HepG2 (cell line): ENCODE measurements around the gene APRT. TPM values are rescaled to one million over a fixed set of nuclear protein-coding genes. Genes with fewer than 3 reads are reported as not detected.

Source experiments
- ARHGAP35 ChIP-seq: sonication (generic); formaldehyde crosslinking; IDR thresholded peaks from 2 replicates; pipeline ENCODE4 v1.9.0; 2022; ENCODE audit warnings: mild to moderate bottlenecking, inconsistent platforms, moderate library complexity, missing genetic modification reagents, borderline replicate concordance
- ATF5 ChIP-seq: sonication (generic); formaldehyde crosslinking; IDR thresholded peaks from 2 replicates; pipeline ENCODE4 v1.4.0; 2020; ENCODE audit warnings: mild to moderate bottlenecking, low read depth, missing genetic modification reagents
- FOSL2 ChIP-seq: sonication (generic); formaldehyde crosslinking; IDR thresholded peaks from 2 replicates; pipeline ENCODE4 v1.4.0; 2020; ENCODE audit warnings: missing genetic modification reagents
- FOXK1 ChIP-seq: sonication (generic); formaldehyde crosslinking; IDR thresholded peaks from 2 replicates; pipeline ENCODE4 v1.4.0; 2020; ENCODE audit warnings: low read depth, missing genetic modification reagents, borderline replicate concordance
- HNRNPH1 ChIP-seq: fragments of 200-400 bp; formaldehyde crosslinking; optimal IDR thresholded peaks from 2 replicates; pipeline ENCODE3; 2017; ENCODE audit warnings: mild to moderate bottlenecking, low read depth, low read length
- HNRNPLL ChIP-seq: fragments of 200-400 bp; formaldehyde crosslinking; IDR thresholded peaks from 2 replicates; pipeline ENCODE4 v1.6.1; 2017; ENCODE audit warnings: mild to moderate bottlenecking, low read depth, low read length; ENCODE audit not compliant: poor library complexity, severe bottlenecking
- MATR3 ChIP-seq: sonication (generic); formaldehyde crosslinking; IDR thresholded peaks from 2 replicates; pipeline ENCODE4 v1.4.0; 2020; ENCODE audit warnings: missing genetic modification reagents
- MLLT10 ChIP-seq: sonication (generic); formaldehyde crosslinking; IDR thresholded peaks from 2 replicates; pipeline ENCODE4 v1.4.0; 2020; ENCODE audit warnings: missing genetic modification reagents
- PRPF4 ChIP-seq: fragments of 200-400 bp; formaldehyde crosslinking; IDR thresholded peaks from 2 replicates; pipeline ENCODE4 v1.6.1; 2016; ENCODE audit warnings: low read length, low read depth; ENCODE audit not compliant: poor library complexity, severe bottlenecking
- RAD21 ChIP-seq: fragments of 450-650 bp; formaldehyde crosslinking; IDR thresholded peaks from 2 replicates; pipeline ENCODE4 v1.5.0; 2020; ENCODE audit warnings: mild to moderate bottlenecking
- ZBTB7A ChIP-seq: sonication (generic); formaldehyde crosslinking; IDR thresholded peaks from 2 replicates; pipeline ENCODE4 v1.8.0; 2022; ENCODE audit warnings: mild to moderate bottlenecking, missing genetic modification reagents
- ZC3H13 ChIP-seq: sonication (generic); formaldehyde crosslinking; IDR thresholded peaks from 2 replicates; pipeline ENCODE4 v1.8.1; 2023; ENCODE audit warnings: mild to moderate bottlenecking, missing genetic modification reagents, moderate library complexity
- ZFP36L2 ChIP-seq: sonication (generic); formaldehyde crosslinking; IDR thresholded peaks from 2 replicates; pipeline ENCODE4 v1.4.0; 2020; ENCODE audit warnings: missing genetic modification reagents
- ZNF547 ChIP-seq: sonication (generic); formaldehyde crosslinking; IDR thresholded peaks from 2 replicates; pipeline ENCODE4 v1.5.1; 2020; ENCODE audit warnings: mild to moderate bottlenecking, missing genetic modification reagents
- ZNF784 ChIP-seq: sonication (generic); formaldehyde crosslinking; IDR thresholded peaks from 2 replicates; pipeline ENCODE4 v1.5.1; 2020; ENCODE audit warnings: missing genetic modification reagents, mild to moderate bottlenecking, borderline replicate concordance
- polyA plus RNA-seq, 8 experiments: library from polyadenylated mRNA; depleted of rRNA in 3 of 8; stranded (reverse) in 7 of 8; unstranded in 1 of 8; fragments of >200 nt; fragmentation: Illumina TruSeq in 4 of 8; extraction: Trizol in 4 of 8; gene quantifications; 2 replicates each; pipeline versions ENCODE4 v1.2.1 to v1.2.3, GENCODE V29; 2011 to 2016; ENCODE audit warnings: low read depth in 4 of 8, missing spikeins in 1 of 8, mixed read lengths in 1 of 8; ENCODE audit not compliant: insufficient read depth in 1 of 8
- total RNA-seq, 5 experiments: library from RNA; depleted of rRNA; stranded (reverse); fragments of >200 nt; fragmentation: Illumina TruSeq; extraction: Trizol; gene quantifications; 2 replicates each; pipeline ENCODE4 v1.2.3, GENCODE V29; 2016; ENCODE audit warnings: low read depth in 1 of 5
- TF ChIP-seq, protein P1 (sequence below): sonication (generic); formaldehyde crosslinking; conservative IDR thresholded peaks from 2 replicates; pipeline ENCODE4 v1.8.0; 2022; ENCODE audit warnings: mild to moderate bottlenecking, moderate library complexity, missing genetic modification reagents
- TF ChIP-seq, protein P2 (sequence below): sonication (generic); formaldehyde crosslinking; IDR thresholded peaks from 2 replicates; pipeline ENCODE4 v1.9.0; 2022; ENCODE audit warnings: low read depth, missing genetic modification reagents
- TF ChIP-seq, protein P3 (sequence below): sonication (generic); formaldehyde crosslinking; IDR thresholded peaks from 2 replicates; pipeline ENCODE4 v1.8.0; 2022; ENCODE audit warnings: missing genetic modification reagents, mild to moderate bottlenecking, borderline replicate concordance
- TF ChIP-seq, protein P4 (sequence below): sonication (generic); formaldehyde crosslinking; IDR thresholded peaks from 2 replicates; pipeline ENCODE4 v1.4.0; 2020; ENCODE audit warnings: low read depth, missing genetic modification reagents

The APRT gene
- total and polyA plus RNA-seq, 2 of the 13 experiments (the other 11 are each of a cell fraction or from before 2014, with no cell fraction given): 155 to 242 TPM

DNA sequence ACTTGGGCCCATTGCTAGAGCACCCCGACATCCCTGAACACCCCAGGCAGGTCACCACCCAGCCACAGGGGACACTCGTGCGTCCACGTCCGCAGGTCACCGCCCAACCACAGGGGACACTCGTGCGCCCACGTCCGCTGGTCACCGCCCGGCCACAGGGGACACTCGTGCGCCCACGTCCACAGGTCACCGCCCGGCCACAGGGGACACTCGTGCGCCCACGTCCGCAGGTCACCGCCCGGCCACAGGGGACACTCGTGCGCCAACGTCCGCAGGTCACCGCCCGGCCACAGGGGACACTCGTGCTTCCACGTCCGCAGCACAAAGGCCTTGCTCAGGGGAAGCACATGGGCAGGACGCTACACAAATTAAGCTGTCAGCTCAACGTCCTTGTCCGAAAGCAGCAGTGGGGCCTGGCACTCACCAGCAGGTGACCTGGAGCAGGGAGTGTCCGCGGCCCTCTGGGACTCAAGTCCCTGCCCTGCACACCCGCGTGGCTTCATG, 27.4 kb upstream of the APRT start (continued):
- TF ChIP-seq, protein P1, sequence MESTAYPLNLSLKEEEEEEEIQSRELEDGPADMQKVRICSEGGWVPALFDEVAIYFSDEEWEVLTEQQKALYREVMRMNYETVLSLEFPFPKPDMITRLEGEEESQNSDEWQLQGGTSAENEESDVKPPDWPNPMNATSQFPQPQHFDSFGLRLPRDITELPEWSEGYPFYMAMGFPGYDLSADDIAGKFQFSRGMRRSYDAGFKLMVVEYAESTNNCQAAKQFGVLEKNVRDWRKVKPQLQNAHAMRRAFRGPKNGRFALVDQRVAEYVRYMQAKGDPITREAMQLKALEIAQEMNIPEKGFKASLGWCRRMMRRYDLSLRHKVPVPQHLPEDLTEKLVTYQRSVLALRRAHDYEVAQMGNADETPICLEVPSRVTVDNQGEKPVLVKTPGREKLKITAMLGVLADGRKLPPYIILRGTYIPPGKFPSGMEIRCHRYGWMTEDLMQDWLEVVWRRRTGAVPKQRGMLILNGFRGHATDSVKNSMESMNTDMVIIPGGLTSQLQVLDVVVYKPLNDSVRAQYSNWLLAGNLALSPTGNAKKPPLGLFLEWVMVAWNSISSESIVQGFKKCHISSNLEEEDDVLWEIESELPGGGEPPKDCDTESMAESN (CRISPR knock-in tag): no peak; the same call in 1 of the 2 replicates
- peak; percentile 40; the same call in 1 of the 2 replicates for TF ChIP-seq ZBTB7A (CRISPR knock-in tag)
- TF ChIP-seq ZNF784 (CRISPR knock-in tag): 0 out of 2 replicates have a peak, but pooled peaks have one; percentile 22
- TF ChIP-seq ZC3H13 (CRISPR knock-in tag): peak; percentile 69; the same call in 1 of the 2 replicates
- TF ChIP-seq, protein P2, sequence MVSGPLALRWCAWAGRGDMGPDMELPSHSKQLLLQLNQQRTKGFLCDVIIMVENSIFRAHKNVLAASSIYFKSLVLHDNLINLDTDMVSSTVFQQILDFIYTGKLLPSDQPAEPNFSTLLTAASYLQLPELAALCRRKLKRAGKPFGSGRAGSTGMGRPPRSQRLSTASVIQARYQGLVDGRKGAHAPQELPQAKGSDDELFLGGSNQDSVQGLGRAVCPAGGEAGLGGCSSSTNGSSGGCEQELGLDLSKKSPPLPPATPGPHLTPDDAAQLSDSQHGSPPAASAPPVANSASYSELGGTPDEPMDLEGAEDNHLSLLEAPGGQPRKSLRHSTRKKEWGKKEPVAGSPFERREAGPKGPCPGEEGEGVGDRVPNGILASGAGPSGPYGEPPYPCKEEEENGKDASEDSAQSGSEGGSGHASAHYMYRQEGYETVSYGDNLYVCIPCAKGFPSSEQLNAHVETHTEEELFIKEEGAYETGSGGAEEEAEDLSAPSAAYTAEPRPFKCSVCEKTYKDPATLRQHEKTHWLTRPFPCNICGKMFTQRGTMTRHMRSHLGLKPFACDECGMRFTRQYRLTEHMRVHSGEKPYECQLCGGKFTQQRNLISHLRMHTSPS (CRISPR knock-in tag): no peak
- no peak for TF ChIP-seq ZFP36L2 (CRISPR knock-in tag)
- TF ChIP-seq ARHGAP35 (CRISPR knock-in tag): peak; percentile 47; the same call in 1 of the 2 replicates
- peak; percentile 81; the same call in 1 of the 2 replicates for TF ChIP-seq MATR3 (CRISPR knock-in tag)
- no peak; the same call in 1 of the 2 replicates for TF ChIP-seq RAD21 (CRISPR knock-in tag)
- TF ChIP-seq HNRNPLL: peak; percentile 50
- 0 out of 2 replicates have a peak, but pooled peaks have one; percentile 9 for TF ChIP-seq FOXK1 (CRISPR knock-in tag)
- TF ChIP-seq ZNF547 (CRISPR knock-in tag): peak; percentile 53; the same call in 1 of the 2 replicates
- no peak for TF ChIP-seq ATF5 (CRISPR knock-in tag)
- no peak for TF ChIP-seq HNRNPH1
- TF ChIP-seq PRPF4: peak; percentile 99
- TF ChIP-seq FOSL2 (CRISPR knock-in tag): peak; percentile 18; the same call in 1 of the 2 replicates
- TF ChIP-seq, protein P3, sequence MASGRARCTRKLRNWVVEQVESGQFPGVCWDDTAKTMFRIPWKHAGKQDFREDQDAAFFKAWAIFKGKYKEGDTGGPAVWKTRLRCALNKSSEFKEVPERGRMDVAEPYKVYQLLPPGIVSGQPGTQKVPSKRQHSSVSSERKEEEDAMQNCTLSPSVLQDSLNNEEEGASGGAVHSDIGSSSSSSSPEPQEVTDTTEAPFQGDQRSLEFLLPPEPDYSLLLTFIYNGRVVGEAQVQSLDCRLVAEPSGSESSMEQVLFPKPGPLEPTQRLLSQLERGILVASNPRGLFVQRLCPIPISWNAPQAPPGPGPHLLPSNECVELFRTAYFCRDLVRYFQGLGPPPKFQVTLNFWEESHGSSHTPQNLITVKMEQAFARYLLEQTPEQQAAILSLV: no peak
- no peak for TF ChIP-seq MLLT10 (CRISPR knock-in tag)
- TF ChIP-seq, protein P4, sequence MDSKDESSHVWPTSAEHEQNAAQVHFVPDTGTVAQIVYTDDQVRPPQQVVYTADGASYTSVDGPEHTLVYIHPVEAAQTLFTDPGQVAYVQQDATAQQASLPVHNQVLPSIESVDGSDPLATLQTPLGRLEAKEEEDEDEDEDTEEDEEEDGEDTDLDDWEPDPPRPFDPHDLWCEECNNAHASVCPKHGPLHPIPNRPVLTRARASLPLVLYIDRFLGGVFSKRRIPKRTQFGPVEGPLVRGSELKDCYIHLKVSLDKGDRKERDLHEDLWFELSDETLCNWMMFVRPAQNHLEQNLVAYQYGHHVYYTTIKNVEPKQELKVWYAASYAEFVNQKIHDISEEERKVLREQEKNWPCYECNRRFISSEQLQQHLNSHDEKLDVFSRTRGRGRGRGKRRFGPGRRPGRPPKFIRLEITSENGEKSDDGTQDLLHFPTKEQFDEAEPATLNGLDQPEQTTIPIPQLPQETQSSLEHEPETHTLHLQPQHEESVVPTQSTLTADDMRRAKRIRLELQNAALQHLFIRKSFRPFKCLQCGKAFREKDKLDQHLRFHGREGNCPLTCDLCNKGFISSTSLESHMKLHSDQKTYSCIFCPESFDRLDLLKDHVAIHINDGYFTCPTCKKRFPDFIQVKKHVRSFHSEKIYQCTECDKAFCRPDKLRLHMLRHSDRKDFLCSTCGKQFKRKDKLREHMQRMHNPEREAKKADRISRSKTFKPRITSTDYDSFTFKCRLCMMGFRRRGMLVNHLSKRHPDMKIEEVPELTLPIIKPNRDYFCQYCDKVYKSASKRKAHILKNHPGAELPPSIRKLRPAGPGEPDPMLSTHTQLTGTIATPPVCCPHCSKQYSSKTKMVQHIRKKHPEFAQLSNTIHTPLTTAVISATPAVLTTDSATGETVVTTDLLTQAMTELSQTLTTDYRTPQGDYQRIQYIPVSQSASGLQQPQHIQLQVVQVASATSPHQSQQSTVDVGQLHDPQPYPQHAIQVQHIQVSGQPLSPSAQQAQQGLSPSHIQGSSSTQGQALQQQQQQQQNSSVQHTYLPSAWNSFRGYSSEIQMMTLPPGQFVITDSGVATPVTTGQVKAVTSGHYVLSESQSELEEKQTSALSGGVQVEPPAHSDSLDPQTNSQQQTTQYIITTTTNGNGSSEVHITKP (CRISPR knock-in tag): no peak
